Measurements from ENCODE around the gene CUL1. TPM values are rescaled to one million over a fixed set of nuclear protein-coding genes. Genes with fewer than 3 reads are reported as not detected.

Gene CUL1
- total RNA-seq, 2 donors from 2014 or later, result 35.0 to 42.1 TPM

DNA sequence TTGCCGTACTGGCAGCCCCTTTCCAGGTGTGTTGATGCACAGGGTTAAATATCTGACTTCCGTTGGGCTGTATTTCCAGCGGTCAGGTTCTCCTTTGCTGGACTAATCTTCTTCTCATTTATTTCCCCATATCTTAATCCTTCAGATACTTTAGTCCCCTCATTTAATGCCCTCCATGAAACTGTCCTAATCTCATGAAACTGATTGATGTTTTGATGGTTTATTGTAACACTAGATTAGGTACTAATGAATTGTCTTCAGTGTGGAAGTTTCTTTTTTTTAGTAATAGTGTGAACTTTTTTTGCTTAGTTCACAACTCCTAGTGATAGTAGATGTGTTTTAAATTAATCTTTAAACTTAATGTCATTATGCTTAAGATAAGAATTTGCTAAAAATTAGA lies 6.3 kb downstream of the CUL1 start:
- H3K27ac ChIP-seq (ENCODE audit: low read depth, low read length), result no peak overlapping the region
- H3K27ac Mint-ChIP-seq, result no peak overlapping the region
- H3K36me3 Mint-ChIP-seq (ENCODE audit: low read depth), result no peaks in the 10 kb centered on the region
- no peak for DNase-seq
- no peaks in the 10 kb centered on the region for H3K9me3 ChIP-seq (ENCODE audit: control insufficient read depth, low read length)
- no peak overlapping the region for H3K9ac ChIP-seq (ENCODE audit: extremely low read depth, low read length, poor library complexity, severe bottlenecking)
- no peak overlapping the region for H3K4me3 Mint-ChIP-seq
- peaks cover 51% of the 10 kb centered on the region for H3K4me1 Mint-ChIP-seq
- no peak for TF ChIP-seq CTCF (conservative IDR thresholded peaks at IDR 0.05)
- H3K4me3 ChIP-seq (ENCODE audit: low read length), result no peak overlapping the region
- H3K4me1 ChIP-seq (ENCODE audit: control insufficient read depth, insufficient read depth, low read length), result peaks cover 3% of the 10 kb centered on the region
- H3K9me3 Mint-ChIP-seq, result no peaks in the 10 kb centered on the region
- H3K27me3 Mint-ChIP-seq (ENCODE audit: insufficient read depth), result peaks cover 69% of the 10 kb centered on the region
- no peaks in the 10 kb centered on the region for H3K36me3 ChIP-seq (ENCODE audit: control insufficient read depth, insufficient read depth, low read length)
- H3K27me3 ChIP-seq (ENCODE audit: control insufficient read depth, insufficient read depth, low read length, poor library complexity, severe bottlenecking), result peaks cover 73% of the 10 kb centered on the region
- WGBS, 2 experiments (ENCODE audit: insufficient coverage in 1 of 2, insufficient read length in 1 of 2), result 43 to 82% methylated on average over 3 of the region's 3 CpGs

GRCh38 chr7:148706368-148706767 lies 7.7 kb downstream of the CUL1 start:
- WGBS, 2 experiments (ENCODE audit: insufficient coverage in 1 of 2, insufficient read length in 1 of 2), result 97% methylated on average over 2 of the region's 5 CpGs; no CpG with 5 or more reads in 1 of the 2 experiments
- H3K27ac Mint-ChIP-seq, result no peak overlapping the region
- H3K36me3 Mint-ChIP-seq (ENCODE audit: low read depth), result no peaks in the 10 kb centered on the region
- Histone ChIP-seq H3K9me3 (ENCODE audit: control insufficient read depth, low read length) (no peaks in the 10 kb centered on the region), H3K27me3 (ENCODE audit: control insufficient read depth, insufficient read depth, low read length, poor library complexity, severe bottlenecking) (peaks cover 67% of the 10 kb centered on the region), H3K4me1 (ENCODE audit: control insufficient read depth, insufficient read depth, low read length) (peaks cover 3% of the 10 kb centered on the region), H3K27ac (ENCODE audit: low read depth, low read length) (no peak overlapping the region), H3K9ac (ENCODE audit: extremely low read depth, low read length, poor library complexity, severe bottlenecking) (no peak overlapping the region), H3K4me3 (ENCODE audit: low read length) (no peak overlapping the region), H3K36me3 (ENCODE audit: control insufficient read depth, insufficient read depth, low read length) (no peaks in the 10 kb centered on the region)
- no peaks in the 10 kb centered on the region for H3K9me3 Mint-ChIP-seq
- no peak for TF ChIP-seq CTCF (conservative IDR thresholded peaks at IDR 0.05)
- H3K27me3 Mint-ChIP-seq (ENCODE audit: insufficient read depth), result peaks cover 57% of the 10 kb centered on the region
- H3K4me3 Mint-ChIP-seq, result no peak overlapping the region
- H3K4me1 Mint-ChIP-seq, result peaks cover 37% of the 10 kb centered on the region
- no peak for DNase-seq

GRCh38 chr7:148708026-148708885 lies 9.6 kb downstream of the CUL1 start:
- no peaks in the 10 kb centered on the region for H3K9me3 Mint-ChIP-seq
- no peaks in the 10 kb centered on the region for H3K36me3 Mint-ChIP-seq (ENCODE audit: low read depth)
- no peak overlapping the region for H3K27ac Mint-ChIP-seq
- TF ChIP-seq CTCF (conservative IDR thresholded peaks at IDR 0.05), result no peak
- H3K9me3 ChIP-seq (ENCODE audit: control insufficient read depth, low read length), result no peaks in the 10 kb centered on the region
- no peak overlapping the region for H3K9ac ChIP-seq (ENCODE audit: extremely low read depth, low read length, poor library complexity, severe bottlenecking)
- H3K27me3 Mint-ChIP-seq (ENCODE audit: insufficient read depth), result peaks cover 44% of the 10 kb centered on the region
- H3K4me3 ChIP-seq (ENCODE audit: low read length), result no peak overlapping the region
- H3K4me3 Mint-ChIP-seq, result no peak overlapping the region
- 87 to 89% methylated on average over 4 to 6 of the region's 7 CpGs for WGBS, 2 experiments (ENCODE audit: insufficient coverage in 1 of 2, insufficient read length in 1 of 2)
- DNase-seq, result no peak
- H3K36me3 ChIP-seq (ENCODE audit: control insufficient read depth, insufficient read depth, low read length), result no peaks in the 10 kb centered on the region
- H3K27me3 ChIP-seq (ENCODE audit: control insufficient read depth, insufficient read depth, low read length, poor library complexity, severe bottlenecking), result peaks cover 48% of the 10 kb centered on the region
- H3K4me1 Mint-ChIP-seq, result peaks cover 30% of the 10 kb centered on the region
- no peak overlapping the region for H3K27ac ChIP-seq (ENCODE audit: low read depth, low read length)
- H3K4me1 ChIP-seq (ENCODE audit: control insufficient read depth, insufficient read depth, low read length), result no peaks in the 10 kb centered on the region
